Measurements from ENCODE around the gene SLC12A7. TPM values are rescaled to one million over a fixed set of nuclear protein-coding genes. Genes with fewer than 3 reads are reported as not detected.

Gene SLC12A7
- total RNA-seq, 1 donor from 2014 or later = 49.5 TPM

GRCh38 chr5:1021136-1021968, 90.5 kb downstream of the SLC12A7 start:
- Histone ChIP-seq H3K9me3 (no peaks in the 10 kb centered on the region), H3K27me3 (ENCODE audit: low read depth) (no peaks in the 10 kb centered on the region), H3K4me3 (no peak overlapping the region), H3K36me3 (no peaks in the 10 kb centered on the region), H3K4me1 (no peaks in the 10 kb centered on the region), H3K27ac (no peak overlapping the region)
- no peak for TF ChIP-seq CTCF (IDR thresholded peaks at IDR 0.05)
- intact Hi-C loops (cut with DNase I) = no loop called here
- DNase-seq = peak; percentile 45
- no peak for ATAC-seq

- no peak for TF ChIP-seq CTCF (IDR thresholded peaks at IDR 0.05)
- H3K9me3 ChIP-seq = no peaks in the 10 kb centered on the region
- no peak for ATAC-seq
- peak; percentile 40 for DNase-seq
- H3K4me3 ChIP-seq = no peak overlapping the region
- H3K36me3 ChIP-seq = no peaks in the 10 kb centered on the region
- H3K27me3 ChIP-seq (ENCODE audit: low read depth) = no peaks in the 10 kb centered on the region
- no peaks in the 10 kb centered on the region for H3K4me1 ChIP-seq
- H3K27ac ChIP-seq = no peak overlapping the region
- intact Hi-C loops (cut with DNase I) = no loop called here
These were observed 91.4 kb downstream of the SLC12A7 start for GRCh38 chr5:1020452-1020961.

GRCh38 chr5:1019001-1019905, 92.6 kb downstream of the SLC12A7 start:
- Histone ChIP-seq H3K9me3 (no peaks in the 10 kb centered on the region), H3K4me1 (peaks cover 9% of the 10 kb centered on the region), H3K36me3 (no peaks in the 10 kb centered on the region), H3K27me3 (ENCODE audit: low read depth) (no peaks in the 10 kb centered on the region), H3K27ac (no peak overlapping the region), H3K4me3 (no peak overlapping the region)
- peak; percentile 33 for DNase-seq
- no peak for TF ChIP-seq CTCF (IDR thresholded peaks at IDR 0.05)
- intact Hi-C loops (cut with DNase I) = no loop called here
- peak in 1 of 2 donors; percentile 6 for ATAC-seq

GRCh38 chr5:1018596-1018995, 93.3 kb downstream of the SLC12A7 start:
- no peaks in the 10 kb centered on the region for H3K36me3 ChIP-seq
- no peak overlapping the region for H3K4me3 ChIP-seq
- H3K27ac ChIP-seq = no peak overlapping the region
- ATAC-seq (no peak), DNase-seq (peak; percentile 38)
- no peak for TF ChIP-seq CTCF (IDR thresholded peaks at IDR 0.05)
- peaks cover 9% of the 10 kb centered on the region for H3K4me1 ChIP-seq
- intact Hi-C loops (cut with DNase I) = no loop called here
- H3K9me3 ChIP-seq = no peaks in the 10 kb centered on the region
- no peaks in the 10 kb centered on the region for H3K27me3 ChIP-seq (ENCODE audit: low read depth)

GRCh38 chr5:1017691-1018455, 94.0 kb downstream of the SLC12A7 start:
- H3K4me1 ChIP-seq = peaks cover 9% of the 10 kb centered on the region
- DNase-seq = peak; percentile 43
- no peak overlapping the region for H3K27ac ChIP-seq
- intact Hi-C loops (cut with DNase I) = no loop called here
- no peaks in the 10 kb centered on the region for H3K36me3 ChIP-seq
- no peaks in the 10 kb centered on the region for H3K27me3 ChIP-seq (ENCODE audit: low read depth)
- no peak for ATAC-seq
- no peak overlapping the region for H3K4me3 ChIP-seq
- no peak for TF ChIP-seq CTCF (IDR thresholded peaks at IDR 0.05)
- no peaks in the 10 kb centered on the region for H3K9me3 ChIP-seq
